Ishikawa (cell line): Measurements from ENCODE around the gene KCNAB1.

Experiments
- CEBPB ChIP-seq: IDR thresholded peaks from 2 replicates; pipeline ENCODE4 v1.6.1; 2012
- CREB1 ChIP-seq: IDR thresholded peaks from 2 replicates; pipeline ENCODE4 v1.6.1; 2012; ENCODE audit warnings: low read depth
- FOXM1 ChIP-seq: IDR thresholded peaks from 2 replicates; pipeline ENCODE4 v1.6.1; 2012; ENCODE audit warnings: low read depth, borderline replicate concordance
- RAD21 ChIP-seq: IDR thresholded peaks from 2 replicates; pipeline ENCODE4 v1.6.1; 2012; ENCODE audit warnings: low read depth
- USF1 ChIP-seq: IDR thresholded peaks from 2 replicates; pipeline ENCODE4 v1.6.1; 2012
- YY1 ChIP-seq: IDR thresholded peaks from 2 replicates; pipeline ENCODE4 v1.6.1; 2012; ENCODE audit warnings: low read depth
- TF ChIP-seq, protein P1 (sequence below): IDR thresholded peaks from 2 replicates; pipeline ENCODE4 v1.6.1; 2012; ENCODE audit warnings: low read depth, mild to moderate bottlenecking
- TF ChIP-seq, protein P2 (sequence below): IDR thresholded peaks from 2 replicates; pipeline ENCODE4 v1.6.1; 2012

DNA sequence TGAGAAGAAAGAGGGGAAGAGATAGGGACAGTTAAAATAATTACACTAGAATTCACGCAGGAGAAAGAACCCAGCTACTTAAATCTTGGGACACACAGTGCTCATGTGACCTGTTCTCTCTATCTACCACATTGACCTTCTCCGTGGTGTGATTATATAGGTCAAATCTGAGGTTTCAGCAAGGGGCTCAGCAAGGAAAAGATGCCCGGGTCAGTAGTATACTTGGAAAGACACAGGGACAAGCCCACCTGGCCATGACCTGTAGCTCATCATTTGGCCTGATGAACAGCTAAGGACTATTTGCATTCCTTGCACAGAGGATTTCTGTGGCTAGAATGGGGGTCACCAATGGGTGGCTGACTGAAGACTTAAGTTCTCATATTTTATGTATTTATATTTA lies 362.6 kb downstream of the KCNAB1 start:
- TF ChIP-seq, protein P1, sequence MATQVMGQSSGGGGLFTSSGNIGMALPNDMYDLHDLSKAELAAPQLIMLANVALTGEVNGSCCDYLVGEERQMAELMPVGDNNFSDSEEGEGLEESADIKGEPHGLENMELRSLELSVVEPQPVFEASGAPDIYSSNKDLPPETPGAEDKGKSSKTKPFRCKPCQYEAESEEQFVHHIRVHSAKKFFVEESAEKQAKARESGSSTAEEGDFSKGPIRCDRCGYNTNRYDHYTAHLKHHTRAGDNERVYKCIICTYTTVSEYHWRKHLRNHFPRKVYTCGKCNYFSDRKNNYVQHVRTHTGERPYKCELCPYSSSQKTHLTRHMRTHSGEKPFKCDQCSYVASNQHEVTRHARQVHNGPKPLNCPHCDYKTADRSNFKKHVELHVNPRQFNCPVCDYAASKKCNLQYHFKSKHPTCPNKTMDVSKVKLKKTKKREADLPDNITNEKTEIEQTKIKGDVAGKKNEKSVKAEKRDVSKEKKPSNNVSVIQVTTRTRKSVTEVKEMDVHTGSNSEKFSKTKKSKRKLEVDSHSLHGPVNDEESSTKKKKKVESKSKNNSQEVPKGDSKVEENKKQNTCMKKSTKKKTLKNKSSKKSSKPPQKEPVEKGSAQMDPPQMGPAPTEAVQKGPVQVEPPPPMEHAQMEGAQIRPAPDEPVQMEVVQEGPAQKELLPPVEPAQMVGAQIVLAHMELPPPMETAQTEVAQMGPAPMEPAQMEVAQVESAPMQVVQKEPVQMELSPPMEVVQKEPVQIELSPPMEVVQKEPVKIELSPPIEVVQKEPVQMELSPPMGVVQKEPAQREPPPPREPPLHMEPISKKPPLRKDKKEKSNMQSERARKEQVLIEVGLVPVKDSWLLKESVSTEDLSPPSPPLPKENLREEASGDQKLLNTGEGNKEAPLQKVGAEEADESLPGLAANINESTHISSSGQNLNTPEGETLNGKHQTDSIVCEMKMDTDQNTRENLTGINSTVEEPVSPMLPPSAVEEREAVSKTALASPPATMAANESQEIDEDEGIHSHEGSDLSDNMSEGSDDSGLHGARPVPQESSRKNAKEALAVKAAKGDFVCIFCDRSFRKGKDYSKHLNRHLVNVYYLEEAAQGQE = no peak
- TF ChIP-seq CREB1 = no peak
- no peak for TF ChIP-seq CEBPB
- no peak for TF ChIP-seq YY1
- TF ChIP-seq RAD21 = no peak
- no peak for TF ChIP-seq FOXM1
- TF ChIP-seq, protein P2, sequence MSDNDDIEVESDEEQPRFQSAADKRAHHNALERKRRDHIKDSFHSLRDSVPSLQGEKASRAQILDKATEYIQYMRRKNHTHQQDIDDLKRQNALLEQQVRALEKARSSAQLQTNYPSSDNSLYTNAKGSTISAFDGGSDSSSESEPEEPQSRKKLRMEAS = no peak
- TF ChIP-seq USF1 = no peak
